ENCODE results near the gene TMEM217.

GRCh38 chr6:37237789-37238188 is 20.2 kb downstream of the TMEM217 start:
- TF ChIP-seq PKNOX1 (IDR thresholded peaks at IDR 0.05) (no peak), TARDBP (IDR thresholded peaks at IDR 0.05) (no peak), FOXM1 (IDR thresholded peaks at IDR 0.05; ENCODE audit: borderline replicate concordance) (no peak), SP1 (IDR thresholded peaks at IDR 0.05) (no peak)

Measured in HEK293T (cell line).